ENCODE results near the gene PCBP3.

GRCh38 chr21:45940621-45941337, 297.3 kb downstream of the PCBP3 start:
- no peak for TF ChIP-seq EZH2 (IDR thresholded peaks at IDR 0.05; ENCODE audit: borderline replicate concordance, low read depth, low read length, severe bottlenecking)
- no peak for TF ChIP-seq CTCF (IDR thresholded peaks at IDR 0.05; ENCODE audit: borderline replicate concordance, extremely low read depth, low read length, poor library complexity, severe bottlenecking)
